HEK293T (cell line): Measurements from ENCODE around the gene MN1.

Source experiments
- ARNT ChIP-seq: fragments of 450-650 bp; IDR thresholded peaks from 2 replicates; pipeline ENCODE4 v1.6.1; 2017; ENCODE audit warnings: mild to moderate bottlenecking
- ELF4 ChIP-seq: fragments of 450-650 bp; IDR thresholded peaks from 2 replicates; pipeline ENCODE4 v1.6.1; 2017; ENCODE audit warnings: antibody characterized with exemption
- FOXM1 ChIP-seq: fragments of 450-650 bp; IDR thresholded peaks from 2 replicates; pipeline ENCODE4 v1.6.1; 2017; ENCODE audit warnings: mild to moderate bottlenecking, borderline replicate concordance
- HDGF ChIP-seq: fragments of 450-650 bp; IDR thresholded peaks from 2 replicates; pipeline ENCODE4 v1.6.1; 2017; ENCODE audit warnings: antibody characterized with exemption, borderline replicate concordance
- LEF1 ChIP-seq: fragments of 450-650 bp; IDR thresholded peaks from 2 replicates; pipeline ENCODE4 v1.6.1; 2017; ENCODE audit warnings: mild to moderate bottlenecking, borderline replicate concordance
- NFRKB ChIP-seq: fragments of 450-650 bp; IDR thresholded peaks from 2 replicates; pipeline ENCODE4 v1.6.1; 2016; ENCODE audit warnings: mild to moderate bottlenecking, moderate library complexity
- SP1 ChIP-seq: fragments of 450-650 bp; IDR thresholded peaks from 2 replicates; pipeline ENCODE4 v1.6.1; 2017
- SUZ12 ChIP-seq: fragments of 450-650 bp; IDR thresholded peaks from 2 replicates; pipeline ENCODE4 v1.6.1; 2016; ENCODE audit warnings: mild to moderate bottlenecking
- TARDBP ChIP-seq: fragments of 450-650 bp; IDR thresholded peaks from 2 replicates; pipeline ENCODE4 v1.6.1; 2016

DNA sequence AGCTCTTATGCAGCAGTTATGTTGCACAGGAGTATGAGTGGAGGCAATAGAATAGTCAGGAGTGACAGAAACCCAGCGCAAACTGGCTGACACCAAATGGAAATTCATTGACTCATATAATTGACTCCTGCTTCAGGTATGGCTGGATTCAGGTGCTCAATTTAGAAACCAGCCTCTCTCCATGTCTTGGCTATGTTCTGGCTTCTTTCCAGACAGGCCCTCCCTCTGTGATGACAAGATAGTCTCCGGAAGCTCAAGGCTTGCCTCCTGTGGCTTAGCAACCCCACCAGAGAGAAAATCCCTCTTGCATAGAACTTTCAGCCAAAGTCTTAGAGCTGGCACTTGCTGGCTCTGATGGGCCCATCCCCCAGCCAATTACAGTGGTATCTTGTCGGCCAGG lies 28.1 kb upstream of the MN1 start:
- TF ChIP-seq SP1, result no peak
- no peak for TF ChIP-seq ELF4
- no peak for TF ChIP-seq TARDBP
- TF ChIP-seq NFRKB, result no peak
- TF ChIP-seq ARNT, result no peak
- TF ChIP-seq FOXM1, result no peak
- TF ChIP-seq LEF1, result no peak
- no peak for TF ChIP-seq HDGF
- no peak for TF ChIP-seq SUZ12
